HTR-8/SVneo (cell line): ENCODE measurements around the gene ZNF480.
A peak's percentile ranks its signal among the peaks of the same experiment; 100 is the strongest.
"Not testable (repeated sequence)": the region's sequence is repeated elsewhere in the genome, so short reads cannot be mapped to it uniquely, and the experiment has no call there.

ENCODE experiments used
- DNase-seq: peaks from one replicate; pipeline ENCODE4 v3.0.0; 2011; ENCODE audit warnings: low spot score, mixed read lengths; ENCODE audit not compliant: insufficient read length
- FAIRE-seq: peaks from 2 replicates; lab custom pipeline; 2011; peaks lifted over from hg19 to GRCh38; lab: Jason Lieb, UNC

The ZNF480 gene

DNA sequence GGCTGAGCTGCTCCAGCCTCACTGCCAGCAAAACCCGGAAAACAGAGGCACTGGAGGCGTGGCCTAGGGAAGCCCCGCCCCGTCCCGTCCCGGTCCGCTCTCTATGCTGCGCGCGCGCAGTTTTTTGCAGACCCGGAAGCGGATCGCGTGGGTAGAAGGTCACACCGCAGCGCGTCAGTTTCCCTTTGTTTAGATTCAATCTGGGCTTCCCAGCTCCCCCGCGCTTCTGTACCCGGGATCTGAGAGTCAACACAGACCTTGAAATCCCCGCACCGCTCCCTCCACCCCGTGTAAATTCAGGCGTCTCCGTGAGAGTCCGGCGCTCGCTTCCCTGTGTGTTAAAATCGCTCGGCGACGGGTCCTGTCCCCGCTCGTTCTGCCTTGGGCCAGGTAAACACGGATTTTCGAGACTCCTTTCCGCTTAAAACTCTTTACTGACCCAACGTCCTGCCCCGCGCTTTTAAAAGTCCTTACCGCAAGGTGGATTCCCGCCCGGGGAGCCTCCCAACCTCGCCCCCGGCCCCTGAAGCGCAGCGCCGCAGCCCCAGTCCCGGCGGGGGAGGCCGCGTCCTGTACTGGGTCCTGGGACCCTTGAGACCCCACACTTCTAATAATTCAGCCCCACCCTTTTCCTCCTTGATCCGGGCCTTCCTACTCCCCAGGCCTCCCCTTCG is 39.3 kb downstream of the ZNF480 start, which contains the start of gene ZNF610:
Gene ZNF610, plus strand, starts transcription at position 127 of the 674 bp plus-strand sequence. CDS start 12,930 bp downstream, outside the sequence.
- FAIRE-seq, result no peak
- DNase-seq, result peak; percentile 36

DNA sequence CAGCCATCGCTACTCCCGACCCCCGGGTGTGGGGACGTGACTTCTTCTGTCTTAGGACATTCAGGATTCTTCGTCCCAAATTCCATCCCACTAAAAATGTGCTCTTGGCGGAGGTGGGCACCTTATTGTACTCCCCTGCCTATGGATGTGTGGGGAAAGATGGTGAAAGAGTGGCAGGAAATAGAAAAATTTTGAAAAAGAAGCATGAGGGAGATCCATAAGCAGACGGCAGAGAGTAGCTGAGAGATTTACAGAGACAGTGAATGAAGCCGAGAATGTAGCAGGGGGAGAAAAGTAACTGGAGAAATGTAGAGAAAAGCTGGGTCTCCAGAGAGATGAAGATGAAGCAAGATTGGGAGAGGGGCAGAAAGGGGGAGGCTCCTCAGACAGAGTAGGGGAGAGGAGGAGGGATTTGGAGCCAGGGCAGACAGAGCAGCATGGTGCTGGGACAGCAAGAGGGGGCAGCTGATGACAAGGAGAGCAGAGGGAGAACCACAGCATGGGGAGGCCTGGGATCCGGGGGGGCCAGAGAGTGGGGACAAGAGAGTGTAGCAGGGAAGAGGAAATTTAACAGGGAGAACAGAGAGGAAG is 39.9 kb downstream of the ZNF480 start:
- DNase-seq, result no peak
- FAIRE-seq, result no peak

DNA sequence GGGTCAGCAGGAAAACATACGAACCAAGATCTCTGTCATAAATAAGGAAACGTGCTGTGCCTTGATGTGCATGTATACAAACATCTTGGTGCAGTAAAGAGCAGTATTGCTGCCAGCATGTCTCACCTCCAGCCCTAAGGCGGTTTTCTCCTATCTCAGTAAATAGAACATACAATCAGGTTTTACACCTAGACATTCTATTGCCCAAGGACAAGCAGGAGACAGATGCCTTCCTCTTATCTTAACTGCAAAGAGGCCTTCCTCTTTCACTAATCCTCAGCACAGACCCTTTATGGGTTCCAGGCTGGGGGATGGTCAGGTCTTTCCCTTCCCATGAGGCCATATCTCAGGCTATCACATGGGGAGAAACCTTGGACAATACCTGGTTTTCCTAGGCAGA is 42.1 kb downstream of the ZNF480 start:
- DNase-seq, FAIRE-seq: not testable (repeated sequence)

DNA sequence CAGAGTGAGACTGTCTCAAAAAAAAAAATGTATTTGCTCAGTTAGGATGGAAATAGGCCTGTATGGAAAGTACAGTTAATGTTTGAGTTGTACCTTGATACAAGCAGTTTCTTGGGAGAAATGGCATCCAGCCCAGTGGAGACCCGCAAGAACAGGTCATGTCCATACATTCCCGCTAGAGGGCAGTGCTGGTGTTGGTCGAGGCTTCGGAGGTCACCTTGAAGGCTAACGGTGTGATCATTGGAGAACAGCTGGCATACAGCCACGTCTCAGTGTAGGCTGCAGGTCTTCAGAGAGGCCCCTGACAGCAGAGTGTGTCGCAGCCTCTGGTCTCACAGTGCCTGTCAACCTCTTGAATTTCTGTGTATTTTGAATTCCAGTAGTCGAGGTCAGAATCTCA is 46.6 kb downstream of the ZNF480 start:
- FAIRE-seq (peak; percentile 85), DNase-seq (peak; percentile 41)

DNA sequence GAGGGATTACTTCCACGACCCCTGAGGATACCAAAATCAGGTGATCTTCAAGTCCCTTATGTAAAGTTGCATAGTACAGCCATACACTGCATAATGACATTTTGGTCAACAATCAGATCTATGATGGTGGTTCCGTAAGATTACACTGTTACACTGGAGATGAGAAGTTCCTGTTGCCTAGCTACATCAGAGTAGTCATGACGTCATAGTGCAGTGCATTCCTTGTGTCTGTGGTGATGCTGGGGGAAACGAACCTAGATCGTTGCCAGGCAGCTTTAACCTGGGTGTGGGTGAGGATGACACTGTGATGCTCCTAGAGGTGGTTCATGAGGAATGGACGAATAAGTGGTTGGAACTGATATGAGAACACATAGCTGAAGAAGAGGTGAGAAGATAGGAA is 48.2 kb downstream of the ZNF480 start:
- FAIRE-seq (no peak), DNase-seq (no peak)

DNA sequence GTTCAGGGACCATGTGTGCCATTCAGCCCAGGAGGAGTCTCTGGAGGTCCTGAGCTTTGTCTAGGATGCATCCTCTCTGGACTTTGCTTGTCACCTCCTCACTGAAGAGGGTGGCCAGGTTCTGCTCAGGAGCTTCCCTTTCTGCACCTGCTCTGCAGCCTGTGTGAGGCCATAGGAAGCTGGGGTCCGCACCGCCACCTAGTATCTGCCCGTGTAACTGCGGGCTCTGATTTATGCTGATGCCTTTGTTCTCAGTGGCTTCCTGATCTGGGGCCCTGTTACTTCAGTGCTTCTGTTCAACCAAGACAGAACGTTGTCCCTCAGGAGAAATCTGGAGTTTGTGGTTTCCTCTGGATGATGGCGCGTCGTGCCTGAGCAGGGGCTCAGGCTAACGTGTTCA is 54.5 kb downstream of the ZNF480 start:
- FAIRE-seq (no peak), DNase-seq (no peak)

DNA sequence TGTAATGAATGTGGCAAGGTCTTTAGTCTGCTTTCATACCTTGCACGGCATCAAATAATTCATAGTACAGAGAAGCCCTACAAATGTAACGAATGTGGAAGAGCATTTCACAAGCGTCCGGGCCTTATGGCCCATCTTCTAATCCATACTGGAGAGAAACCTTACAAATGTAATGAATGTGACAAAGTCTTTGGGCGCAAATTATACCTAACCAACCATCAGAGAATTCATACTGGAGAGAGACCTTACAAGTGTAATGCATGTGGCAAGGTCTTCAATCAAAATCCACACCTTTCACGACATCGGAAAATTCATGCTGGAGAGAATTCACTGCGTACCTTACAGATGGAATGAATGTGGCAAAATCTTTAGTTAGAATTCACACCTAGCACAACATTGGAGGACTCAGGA is 69.5 kb downstream of the ZNF480 start:
- DNase-seq (no peak), FAIRE-seq (no peak)

DNA sequence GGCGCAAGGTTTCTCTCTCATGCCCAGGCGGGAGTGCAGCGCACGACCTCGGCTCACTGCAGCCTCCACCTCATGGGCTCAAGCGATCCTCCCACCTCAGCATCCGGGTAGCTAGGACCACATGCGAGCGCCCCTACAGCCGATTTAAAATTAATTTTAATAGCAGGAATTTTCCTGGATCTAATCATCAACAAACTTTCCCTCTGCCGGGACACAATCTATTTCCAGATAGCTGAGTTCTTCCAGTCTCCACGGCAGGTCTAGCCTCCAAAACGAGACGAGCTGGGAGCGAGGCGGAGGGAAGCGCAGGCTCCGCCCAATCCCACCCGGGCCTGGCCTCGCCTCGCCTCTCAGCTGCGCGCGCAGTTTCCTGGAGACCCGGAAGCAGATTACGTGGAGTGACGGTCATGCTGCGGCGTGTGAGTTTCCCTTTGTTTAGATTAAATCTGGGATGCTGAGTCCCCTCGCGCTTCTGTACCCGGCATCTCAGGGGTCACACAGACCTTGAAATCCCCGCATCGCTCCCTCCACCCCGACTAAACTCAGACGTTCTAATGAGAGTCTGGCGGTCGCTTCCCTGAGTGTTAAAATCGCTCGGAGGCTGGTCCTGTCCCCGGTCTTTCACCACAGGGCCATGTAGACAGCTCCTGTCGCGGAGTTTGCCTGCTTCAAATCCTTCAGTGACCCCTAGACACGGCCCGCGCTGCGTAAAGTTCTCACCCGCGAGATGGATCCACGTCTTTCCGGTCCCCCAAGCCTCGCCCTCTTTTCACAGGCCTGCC is 72.8 kb downstream of the ZNF480 start, which contains the start of gene ZNF880:
Gene ZNF880, plus strand, starts transcription at position 365 of the 782 bp plus-strand sequence. Its CDS starts 43 bp downstream, at position 408.
- FAIRE-seq, result peak; percentile 76
- DNase-seq, result peak; percentile 93

DNA sequence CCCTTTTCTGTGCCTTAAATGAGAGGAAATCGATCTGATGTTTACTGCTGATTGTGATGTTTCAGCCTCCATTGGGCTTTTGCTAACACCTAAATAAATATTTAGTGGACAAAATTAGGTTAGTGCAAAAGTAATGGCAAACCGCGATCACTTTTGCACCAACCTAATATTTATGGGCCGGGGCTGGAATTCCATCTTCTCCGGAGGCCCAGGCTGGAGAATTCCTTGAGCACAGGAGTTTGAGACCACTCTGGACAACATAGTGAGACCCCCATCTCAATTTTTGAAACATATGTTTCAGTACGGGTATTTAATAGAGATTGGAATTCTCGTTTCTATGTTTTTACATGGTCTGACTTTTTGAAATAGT is 73.4 kb downstream of the ZNF480 start:
- FAIRE-seq (no peak), DNase-seq (no peak)
